Neural progenitor cell (in vitro differentiated cells): Measurements from ENCODE around the gene MPRIP. TPM values are rescaled to one million over a fixed set of nuclear protein-coding genes. Genes with fewer than 3 reads are reported as not detected.

Experiments
- DNase-seq: peaks from one replicate; pipeline ENCODE4 v3.0.0-alpha.2; 2016; ENCODE audit warnings: low spot score
- H2AFZ ChIP-seq: fragments of 200-600 bp; sonication (generic); replicated peaks from 2 replicates; pipeline ENCODE4 v1.6.1; 2016; ENCODE audit warnings: antibody characterized with exemption
- H3F3A ChIP-seq: fragments of 200-600 bp; sonication (generic); 2 replicates; pipeline ENCODE4 v1.6.1; 2016; ENCODE audit warnings: antibody characterized with exemption, low read depth
- H3K27ac ChIP-seq: fragments of 200-600 bp; sonication (generic); 2 replicates; pipeline ENCODE4 v1.5.1; 2016; ENCODE audit warnings: mild to moderate bottlenecking
- H3K27me3 ChIP-seq: fragments of 200-600 bp; sonication (generic); 2 replicates; pipeline ENCODE4 v1.6.1; 2016; ENCODE audit warnings: mild to moderate bottlenecking, moderate library complexity
- H3K36me3 ChIP-seq: fragments of 200-600 bp; sonication (generic); 2 replicates; pipeline ENCODE4 v1.5.1; 2016
- H3K4me1 ChIP-seq: fragments of 200-600 bp; sonication (generic); 2 replicates; pipeline ENCODE4 v1.6.1; 2016; ENCODE audit warnings: mixed run types
- H3K4me2 ChIP-seq: fragments of 200-600 bp; sonication (generic); 2 replicates; pipeline ENCODE4 v1.6.1; 2016
- H3K4me3 ChIP-seq: fragments of 200-600 bp; sonication (generic); 2 replicates; pipeline ENCODE4 v1.5.1; 2016
- H3K79me2 ChIP-seq: fragments of 200-600 bp; sonication (generic); 2 replicates; pipeline ENCODE4 v1.6.1; 2016; ENCODE audit warnings: low read depth
- H3K9ac ChIP-seq: fragments of 200-600 bp; sonication (generic); 2 replicates; pipeline ENCODE4 v1.6.1; 2016
- H3K9me3 ChIP-seq: fragments of 200-600 bp; sonication (generic); 2 replicates; pipeline ENCODE4 v1.5.1; 2016; ENCODE audit warnings: low read depth
- H4K20me1 ChIP-seq: fragments of 200-600 bp; sonication (generic); 2 replicates; pipeline ENCODE4 v1.6.1; 2016; ENCODE audit warnings: low read depth
- H3K27ac Mint-ChIP-seq: 3 replicates; pipeline ENCODE4 v1.8.0; 2021; ENCODE audit warnings: mixed read lengths
- H3K27me3 Mint-ChIP-seq: 2 replicates; pipeline ENCODE4 v1.8.0; 2022; ENCODE audit warnings: low read depth, mild to moderate bottlenecking, inconsistent platforms, moderate library complexity, mixed read lengths; ENCODE audit not compliant: insufficient read depth
- H3K36me3 Mint-ChIP-seq: 3 replicates; pipeline ENCODE4 v1.8.0; 2021; ENCODE audit warnings: mixed read lengths
- H3K4me1 Mint-ChIP-seq: 3 replicates; pipeline ENCODE4 v1.8.0; 2021; ENCODE audit warnings: mixed read lengths
- H3K4me3 Mint-ChIP-seq: 3 replicates; pipeline ENCODE4 v1.8.0; 2021; ENCODE audit warnings: mild to moderate bottlenecking, moderate library complexity, mixed read lengths
- H3K9me3 Mint-ChIP-seq: 3 replicates; pipeline ENCODE4 v1.8.0; 2020; ENCODE audit warnings: mixed read lengths
- EZH2 ChIP-seq: fragments of 200-600 bp; sonication (generic); IDR thresholded peaks from 2 replicates; pipeline ENCODE4 v1.6.1; 2017; ENCODE audit warnings: antibody characterized with exemption, mild to moderate bottlenecking, moderate library complexity
- EZH2phosphoT487 ChIP-seq: fragments of 200-600 bp; sonication (generic); IDR thresholded peaks from 2 replicates; pipeline ENCODE4 v1.6.1; 2017; ENCODE audit warnings: antibody characterized with exemption
- total RNA-seq: library from RNA; depleted of rRNA; stranded (reverse); fragments of >200 nt; gene quantifications from 2 replicates; pipeline ENCODE4 v1.2.3, GENCODE V29; 2015; ENCODE audit warnings: low replicate concordance
- TF ChIP-seq, protein P1 (sequence below): fragments of 200-600 bp; sonication (generic); IDR thresholded peaks from 2 replicates; pipeline ENCODE4 v1.5.1; 2017; ENCODE audit warnings: antibody characterized with exemption, mild to moderate bottlenecking

Gene MPRIP
- total RNA-seq, 1 donor from 2014 or later, result 42.1 TPM

DNA sequence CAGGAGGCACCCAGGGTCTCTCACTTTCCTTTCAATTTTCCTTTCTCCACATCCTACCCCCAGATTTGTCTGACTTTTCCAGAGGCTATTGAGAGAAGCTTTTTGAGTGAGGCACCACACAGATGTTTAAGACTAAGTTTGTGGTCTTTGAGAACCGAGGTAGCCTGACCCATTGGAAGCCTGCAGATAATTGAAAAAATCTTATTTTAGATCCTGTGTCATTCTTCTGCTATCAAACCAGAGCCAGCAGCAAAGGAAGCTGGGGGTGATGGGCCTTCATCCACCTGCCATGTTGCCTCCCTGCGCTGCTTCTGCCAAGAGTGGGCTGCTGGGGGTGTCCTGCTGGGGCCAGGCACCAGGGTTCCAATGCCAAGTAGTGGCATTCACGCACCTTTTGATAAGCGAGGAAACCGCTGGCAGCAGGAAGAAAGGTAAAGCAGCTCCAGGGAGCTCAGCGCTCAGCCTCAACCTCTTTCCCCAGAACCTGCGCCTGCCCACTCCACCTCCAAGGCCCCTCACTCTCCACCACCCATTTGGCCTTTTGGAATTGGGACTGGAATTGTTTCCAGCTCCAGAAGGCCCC is 55.6 kb downstream of the MPRIP start:
- Mint-ChIP-seq H3K36me3 (peaks cover 3% of the 10 kb centered on the region), H3K27ac (peak overlapping the region; percentile 82), H3K27me3 (no peaks in the 10 kb centered on the region), H3K9me3 (no peaks in the 10 kb centered on the region), H3K4me1 (peaks cover 21% of the 10 kb centered on the region), H3K4me3 (no peak overlapping the region)
- no peak for DNase-seq
- Histone ChIP-seq H3K4me1 (peaks cover 42% of the 10 kb centered on the region), H4K20me1 (peaks cover 22% of the 10 kb centered on the region), H3K9ac (peak overlapping the region; percentile 37), H3K4me3 (no peak overlapping the region), H3K9me3 (no peaks in the 10 kb centered on the region), H3K27me3 (no peaks in the 10 kb centered on the region), H3F3A (no peaks in the 10 kb centered on the region), H3K27ac (peak overlapping the region; percentile 63), H3K36me3 (no peaks in the 10 kb centered on the region), H3K4me2 (peak overlapping the region; percentile 49), H2AFZ (no peak overlapping the region), H3K79me2 (peaks cover 17% of the 10 kb centered on the region)
- TF ChIP-seq EZH2phosphoT487 (no peak), EZH2 (no peak)
- TF ChIP-seq, protein P1, sequence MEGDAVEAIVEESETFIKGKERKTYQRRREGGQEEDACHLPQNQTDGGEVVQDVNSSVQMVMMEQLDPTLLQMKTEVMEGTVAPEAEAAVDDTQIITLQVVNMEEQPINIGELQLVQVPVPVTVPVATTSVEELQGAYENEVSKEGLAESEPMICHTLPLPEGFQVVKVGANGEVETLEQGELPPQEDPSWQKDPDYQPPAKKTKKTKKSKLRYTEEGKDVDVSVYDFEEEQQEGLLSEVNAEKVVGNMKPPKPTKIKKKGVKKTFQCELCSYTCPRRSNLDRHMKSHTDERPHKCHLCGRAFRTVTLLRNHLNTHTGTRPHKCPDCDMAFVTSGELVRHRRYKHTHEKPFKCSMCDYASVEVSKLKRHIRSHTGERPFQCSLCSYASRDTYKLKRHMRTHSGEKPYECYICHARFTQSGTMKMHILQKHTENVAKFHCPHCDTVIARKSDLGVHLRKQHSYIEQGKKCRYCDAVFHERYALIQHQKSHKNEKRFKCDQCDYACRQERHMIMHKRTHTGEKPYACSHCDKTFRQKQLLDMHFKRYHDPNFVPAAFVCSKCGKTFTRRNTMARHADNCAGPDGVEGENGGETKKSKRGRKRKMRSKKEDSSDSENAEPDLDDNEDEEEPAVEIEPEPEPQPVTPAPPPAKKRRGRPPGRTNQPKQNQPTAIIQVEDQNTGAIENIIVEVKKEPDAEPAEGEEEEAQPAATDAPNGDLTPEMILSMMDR, result no peak

DNA sequence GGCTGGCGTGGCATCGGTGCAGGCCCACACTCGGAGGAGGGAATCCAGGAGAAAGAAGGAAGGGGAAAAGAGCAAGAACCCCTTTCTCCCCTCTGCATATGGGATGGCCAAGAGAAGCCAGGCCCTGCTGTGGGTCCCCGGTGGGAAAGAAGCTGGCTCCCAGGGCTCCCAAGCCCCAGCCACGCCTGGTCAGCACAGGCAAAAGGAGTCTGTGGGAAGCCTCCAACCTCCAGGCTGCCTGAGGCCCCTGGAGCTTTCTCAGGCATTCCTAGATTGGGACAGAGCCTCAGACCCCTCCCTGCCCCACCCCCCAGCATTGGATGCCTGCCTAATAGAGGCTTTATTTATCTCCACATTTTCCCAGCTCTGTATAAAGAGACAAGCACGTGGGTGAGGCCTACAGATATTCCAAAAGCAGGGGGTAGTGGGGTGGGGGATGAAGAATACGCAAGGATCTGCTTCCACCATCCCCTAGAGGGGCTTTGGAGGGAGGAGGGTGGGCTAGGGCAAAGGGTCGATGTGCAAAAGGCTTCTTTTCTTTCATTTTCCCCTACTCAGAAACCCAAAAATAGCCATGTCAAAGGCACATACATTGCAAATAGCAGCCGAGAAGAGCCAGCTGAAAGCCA is 56.4 kb downstream of the MPRIP start:
- Mint-ChIP-seq H3K4me1 (peaks cover 28% of the 10 kb centered on the region), H3K27ac (peak overlapping the region; percentile 69), H3K4me3 (peak overlapping the region; percentile 24), H3K27me3 (no peaks in the 10 kb centered on the region), H3K9me3 (no peaks in the 10 kb centered on the region), H3K36me3 (peaks cover 3% of the 10 kb centered on the region)
- DNase-seq, result no peak
- H3K27ac ChIP-seq, result peak overlapping the region; percentile 63
- H3K36me3 ChIP-seq, result no peaks in the 10 kb centered on the region
- H3K9me3 ChIP-seq, result no peaks in the 10 kb centered on the region
- H3K4me3 ChIP-seq, result no peak overlapping the region
- H3F3A ChIP-seq, result no peaks in the 10 kb centered on the region
- H3K4me1 ChIP-seq, result peaks cover 35% of the 10 kb centered on the region
- TF ChIP-seq EZH2 (no peak), EZH2phosphoT487 (no peak)
- TF ChIP-seq, protein P1, result no peak
- peaks cover 17% of the 10 kb centered on the region for H3K79me2 ChIP-seq
- peak overlapping the region; percentile 49 for H3K4me2 ChIP-seq
- no peaks in the 10 kb centered on the region for H3K27me3 ChIP-seq
- no peak overlapping the region for H2AFZ ChIP-seq
- peak overlapping the region; percentile 37 for H3K9ac ChIP-seq
- H4K20me1 ChIP-seq, result peaks cover 25% of the 10 kb centered on the region

DNA sequence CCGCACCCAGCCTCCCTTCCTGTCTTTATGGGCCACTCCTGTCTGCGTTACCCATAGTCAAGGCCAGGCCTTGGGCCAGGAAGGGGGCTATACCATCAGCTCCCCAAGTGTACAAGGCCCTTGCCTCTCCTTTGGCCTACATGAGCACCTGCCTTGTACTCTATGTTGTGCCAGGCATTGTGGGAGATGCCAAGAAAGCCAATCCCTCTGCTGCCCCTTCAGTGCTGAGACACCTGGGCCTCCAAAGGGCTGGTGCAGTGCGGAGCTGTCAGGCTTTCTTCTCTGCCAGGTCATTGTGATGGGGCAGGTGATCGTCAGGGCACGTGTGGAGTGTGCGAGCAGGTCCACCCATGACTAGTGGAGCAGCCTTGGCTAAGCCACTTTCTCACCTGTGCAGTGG is 59.9 kb downstream of the MPRIP start:
- Histone ChIP-seq H3K4me3 (no peak overlapping the region), H4K20me1 (peaks cover 22% of the 10 kb centered on the region), H2AFZ (no peak overlapping the region), H3K4me2 (no peak overlapping the region), H3K9me3 (no peaks in the 10 kb centered on the region), H3K79me2 (peaks cover 9% of the 10 kb centered on the region), H3F3A (no peaks in the 10 kb centered on the region), H3K27me3 (no peaks in the 10 kb centered on the region), H3K36me3 (no peaks in the 10 kb centered on the region), H3K9ac (no peak overlapping the region), H3K27ac (no peak overlapping the region), H3K4me1 (peaks cover 13% of the 10 kb centered on the region)
- Mint-ChIP-seq H3K36me3 (peaks cover 4% of the 10 kb centered on the region), H3K27me3 (peaks cover 3% of the 10 kb centered on the region), H3K4me1 (peaks cover 39% of the 10 kb centered on the region), H3K4me3 (no peak overlapping the region), H3K9me3 (no peaks in the 10 kb centered on the region), H3K27ac (no peak overlapping the region)
- TF ChIP-seq EZH2 (no peak), EZH2phosphoT487 (no peak)
- TF ChIP-seq, protein P1, result no peak
- DNase-seq, result no peak
